ENCODE results near the gene STK38L.

The STK38L gene

DNA sequence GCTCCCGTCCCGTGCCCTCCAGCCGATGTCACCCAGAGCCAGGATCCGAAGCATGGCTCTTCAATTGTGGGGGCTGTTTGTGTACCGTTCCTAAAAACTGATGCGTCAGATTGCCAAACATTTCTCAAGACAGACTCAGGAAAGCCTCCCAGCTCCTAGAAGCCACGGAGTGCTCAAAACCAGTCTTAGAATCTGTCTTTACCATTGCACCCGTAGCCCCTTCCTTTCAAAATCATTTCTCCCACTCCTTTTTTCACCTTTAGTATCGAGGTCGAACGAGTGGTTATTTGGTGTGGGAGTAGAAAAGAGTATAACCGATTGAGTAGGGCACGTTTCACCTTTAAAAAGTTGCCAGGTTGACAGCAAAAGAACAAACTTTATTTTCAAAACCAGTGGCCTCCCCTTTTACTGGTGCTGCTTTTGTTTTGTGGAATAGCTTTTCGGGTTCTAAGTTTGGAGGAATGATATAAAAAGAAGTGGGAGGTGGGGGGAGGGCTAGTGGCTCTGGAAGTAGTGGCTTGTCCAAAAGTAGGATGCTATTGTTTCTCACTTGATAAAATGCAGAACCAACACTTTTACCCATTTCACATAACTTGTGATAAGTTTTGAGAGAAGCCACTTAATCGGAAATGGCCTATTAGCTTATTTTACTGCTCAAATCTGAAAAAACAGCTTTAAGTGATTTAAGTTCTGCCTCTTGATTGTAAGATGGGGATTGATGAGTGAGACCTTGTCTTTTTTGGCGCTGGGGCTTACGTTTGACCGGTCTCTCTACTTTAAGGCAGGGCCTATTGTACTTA, 803 bp downstream of the STK38L start:
- TF ChIP-seq, protein P1, sequence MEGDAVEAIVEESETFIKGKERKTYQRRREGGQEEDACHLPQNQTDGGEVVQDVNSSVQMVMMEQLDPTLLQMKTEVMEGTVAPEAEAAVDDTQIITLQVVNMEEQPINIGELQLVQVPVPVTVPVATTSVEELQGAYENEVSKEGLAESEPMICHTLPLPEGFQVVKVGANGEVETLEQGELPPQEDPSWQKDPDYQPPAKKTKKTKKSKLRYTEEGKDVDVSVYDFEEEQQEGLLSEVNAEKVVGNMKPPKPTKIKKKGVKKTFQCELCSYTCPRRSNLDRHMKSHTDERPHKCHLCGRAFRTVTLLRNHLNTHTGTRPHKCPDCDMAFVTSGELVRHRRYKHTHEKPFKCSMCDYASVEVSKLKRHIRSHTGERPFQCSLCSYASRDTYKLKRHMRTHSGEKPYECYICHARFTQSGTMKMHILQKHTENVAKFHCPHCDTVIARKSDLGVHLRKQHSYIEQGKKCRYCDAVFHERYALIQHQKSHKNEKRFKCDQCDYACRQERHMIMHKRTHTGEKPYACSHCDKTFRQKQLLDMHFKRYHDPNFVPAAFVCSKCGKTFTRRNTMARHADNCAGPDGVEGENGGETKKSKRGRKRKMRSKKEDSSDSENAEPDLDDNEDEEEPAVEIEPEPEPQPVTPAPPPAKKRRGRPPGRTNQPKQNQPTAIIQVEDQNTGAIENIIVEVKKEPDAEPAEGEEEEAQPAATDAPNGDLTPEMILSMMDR (IDR thresholded peaks at IDR 0.05; ENCODE audit: control insufficient read depth, extremely low read depth, insufficient read depth): no peak
- peak overlapping the region; percentile 86 for H3K4me3 ChIP-seq (ENCODE audit: low read depth, low read length)
- no peak for DNase-seq (ENCODE audit: low read depth)

DNA sequence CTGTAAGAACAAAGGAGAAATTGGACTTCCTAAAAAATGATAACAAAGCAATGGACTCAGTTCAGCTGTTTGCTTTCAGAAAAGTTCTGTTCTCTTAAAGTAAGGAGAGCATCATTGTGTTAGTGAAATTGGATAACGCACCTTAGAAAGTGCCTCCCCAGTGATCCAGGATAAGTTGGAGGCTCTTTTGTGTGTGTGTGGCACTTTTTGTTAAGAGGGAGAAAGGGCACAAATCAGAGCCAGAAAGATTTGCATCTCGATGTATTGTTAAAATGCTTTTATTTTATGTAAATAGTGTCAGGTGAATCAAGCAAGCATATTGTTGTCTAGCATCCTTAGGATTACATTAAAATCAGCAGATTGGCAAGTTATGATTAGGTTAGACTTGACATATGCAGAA, 2.1 kb downstream of the STK38L start:
- TF ChIP-seq, protein P1 (IDR thresholded peaks at IDR 0.05; ENCODE audit: control insufficient read depth, extremely low read depth, insufficient read depth): no peak
- H3K4me3 ChIP-seq (ENCODE audit: low read depth, low read length): no peak overlapping the region
- DNase-seq (ENCODE audit: low read depth): no peak

DNA sequence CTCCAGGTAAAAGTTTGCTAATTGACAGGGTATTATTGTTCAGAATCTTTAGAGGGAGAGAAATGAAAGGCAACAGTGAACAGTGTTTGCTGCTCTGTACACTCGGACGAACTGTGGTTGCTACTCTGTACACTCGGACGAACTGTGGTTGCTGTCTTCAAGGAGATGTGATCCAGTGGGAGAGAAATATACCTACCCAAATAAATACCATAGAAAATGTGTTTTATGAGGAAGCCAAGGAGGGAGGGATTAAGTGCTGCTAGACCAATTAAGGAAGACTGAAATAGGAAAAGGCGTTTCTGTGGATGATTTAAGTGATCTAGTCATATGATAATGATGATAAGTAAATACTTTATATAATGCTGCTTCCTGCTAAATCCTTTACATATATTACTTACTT, 2.7 kb downstream of the STK38L start:
- TF ChIP-seq, protein P1 (IDR thresholded peaks at IDR 0.05; ENCODE audit: control insufficient read depth, extremely low read depth, insufficient read depth): no peak
- H3K4me3 ChIP-seq (ENCODE audit: low read depth, low read length): no peak overlapping the region
- no peak for DNase-seq (ENCODE audit: low read depth)

DNA sequence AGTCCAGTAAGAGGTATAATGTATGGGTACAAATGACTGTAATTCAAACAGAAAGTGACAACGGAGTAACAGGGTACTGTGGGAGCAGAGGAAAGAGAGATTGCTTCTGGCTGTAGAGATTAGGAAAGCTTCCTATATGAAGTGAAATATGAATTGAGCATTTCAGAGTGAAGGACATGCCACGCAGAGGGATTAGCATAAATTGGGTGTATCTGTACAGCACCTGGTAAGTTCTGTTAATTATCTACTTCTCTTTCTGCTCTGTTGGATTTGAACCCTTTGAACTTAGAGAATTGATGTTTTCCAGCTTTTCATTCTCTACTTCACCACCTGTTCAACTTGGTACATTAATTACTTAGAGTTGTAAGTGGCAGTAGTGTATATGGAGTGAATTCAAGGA, 8.8 kb downstream of the STK38L start:
- no peak for DNase-seq (ENCODE audit: low read depth)
- TF ChIP-seq, protein P1 (IDR thresholded peaks at IDR 0.05; ENCODE audit: control insufficient read depth, extremely low read depth, insufficient read depth): no peak
- H3K4me3 ChIP-seq (ENCODE audit: low read depth, low read length): no peak overlapping the region

DNA sequence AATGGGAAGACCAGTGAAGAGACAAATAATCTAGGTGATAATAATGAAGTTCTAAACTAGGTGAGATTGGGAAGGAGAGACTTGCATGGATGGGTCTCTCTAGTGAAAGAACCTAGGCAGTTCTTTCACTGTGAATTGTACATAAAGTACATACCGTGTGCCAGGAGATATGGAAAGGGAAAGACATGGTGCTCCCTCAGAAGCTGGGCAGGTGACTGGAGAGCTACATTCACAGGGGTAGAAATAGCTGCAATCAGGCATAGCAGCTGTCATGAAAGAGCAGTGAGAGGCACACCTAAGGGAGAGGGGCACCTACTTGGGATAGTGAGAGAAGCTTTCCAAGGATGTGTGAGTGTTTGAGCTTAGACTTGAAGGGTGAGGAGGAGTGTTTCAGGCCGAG, 9.3 kb downstream of the STK38L start:
- DNase-seq (ENCODE audit: low read depth): no peak
- H3K4me3 ChIP-seq (ENCODE audit: low read depth, low read length): no peak overlapping the region
- TF ChIP-seq, protein P1 (IDR thresholded peaks at IDR 0.05; ENCODE audit: control insufficient read depth, extremely low read depth, insufficient read depth): no peak

DNA sequence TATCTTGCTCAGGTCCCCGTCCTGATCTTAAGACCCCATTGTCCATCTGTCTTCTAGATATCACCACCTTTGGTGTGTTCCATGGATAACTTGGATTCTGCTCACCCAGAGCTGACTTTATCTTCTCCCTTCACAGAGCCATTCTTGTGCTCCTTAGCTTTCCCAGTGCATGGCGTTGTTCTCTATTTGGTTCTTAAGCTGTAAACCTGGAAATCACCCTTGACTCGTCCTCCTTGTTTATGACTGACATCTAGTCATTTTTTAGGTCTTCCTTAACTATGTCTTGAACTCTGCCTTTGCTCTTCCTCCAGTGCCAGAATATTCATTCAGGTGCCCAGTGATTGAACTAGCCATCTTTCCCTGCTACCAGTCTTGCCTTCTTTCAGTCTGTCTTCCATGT, 11.7 kb downstream of the STK38L start:
- TF ChIP-seq, protein P1 (IDR thresholded peaks at IDR 0.05; ENCODE audit: control insufficient read depth, extremely low read depth, insufficient read depth): no peak
- no peak overlapping the region for H3K4me3 ChIP-seq (ENCODE audit: low read depth, low read length)
- no peak for DNase-seq (ENCODE audit: low read depth)
